HepG2 (cell line): Measurements from ENCODE around the gene BCAR3. TPM values are rescaled to one million over a fixed set of nuclear protein-coding genes. Genes with fewer than 3 reads are reported as not detected.

Experiments used
- ATF2 ChIP-seq: sonication (generic); formaldehyde crosslinking; IDR thresholded peaks from 2 replicates; pipeline ENCODE4 v1.4.0; 2020; ENCODE audit warnings: missing genetic modification reagents
- ATM ChIP-seq: fragments of 450-650 bp; IDR thresholded peaks from 2 replicates; pipeline ENCODE4 v1.7.1; 2017; ENCODE audit warnings: mild to moderate bottlenecking, borderline replicate concordance
- ISL2 ChIP-seq: sonication (generic); formaldehyde crosslinking; IDR thresholded peaks from 2 replicates; pipeline ENCODE4 v1.5.0; 2020; ENCODE audit warnings: missing genetic modification reagents
- RNF2 ChIP-seq: fragments of 450-650 bp; conservative IDR thresholded peaks from 2 replicates; pipeline ENCODE4 v1.6.1; 2016; ENCODE audit warnings: low read depth
- TCF12 ChIP-seq, 2 experiments: fragments of 450-650 bp in 1 of 2; sonication (generic) in 1 of 2; formaldehyde crosslinking in 1 of 2; IDR thresholded peaks; 2 replicates each; pipeline versions ENCODE4 v1.6.1 to v1.8.0; 2017 to 2022; ENCODE audit warnings: antibody characterized with exemption in 1 of 2, mild to moderate bottlenecking in 1 of 2, missing genetic modification reagents in 1 of 2, moderate library complexity in 1 of 2
- TEF ChIP-seq: sonication (generic); formaldehyde crosslinking; IDR thresholded peaks from 2 replicates; pipeline ENCODE4 v1.5.0; 2020; ENCODE audit warnings: missing genetic modification reagents
- TFDP2 ChIP-seq: sonication (generic); formaldehyde crosslinking; IDR thresholded peaks from 2 replicates; pipeline ENCODE4 v1.4.0; 2020; ENCODE audit warnings: missing genetic modification reagents
- ZBTB14 ChIP-seq: sonication (generic); formaldehyde crosslinking; IDR thresholded peaks from 2 replicates; pipeline ENCODE4 v1.4.0; 2020; ENCODE audit warnings: missing genetic modification reagents
- ZBTB20 ChIP-seq: sonication (generic); formaldehyde crosslinking; IDR thresholded peaks from 2 replicates; pipeline ENCODE4 v1.8.1; 2023; ENCODE audit warnings: missing genetic modification reagents, low read depth, mild to moderate bottlenecking, borderline replicate concordance
- ZNF543 ChIP-seq: sonication (generic); formaldehyde crosslinking; IDR thresholded peaks from 2 replicates; pipeline ENCODE4 v1.4.0; 2020; ENCODE audit warnings: mild to moderate bottlenecking, missing genetic modification reagents
- polyA plus RNA-seq, 8 experiments: library from polyadenylated mRNA; depleted of rRNA in 3 of 8; stranded (reverse) in 7 of 8; unstranded in 1 of 8; fragments of >200 nt; fragmentation: Illumina TruSeq in 4 of 8; extraction: Trizol in 4 of 8; gene quantifications; 2 replicates each; pipeline versions ENCODE4 v1.2.1 to v1.2.3, GENCODE V29; 2011 to 2016; ENCODE audit warnings: low read depth in 4 of 8, missing spikeins in 1 of 8, mixed read lengths in 1 of 8; ENCODE audit not compliant: insufficient read depth in 1 of 8
- total RNA-seq, 5 experiments: library from RNA; depleted of rRNA; stranded (reverse); fragments of >200 nt; fragmentation: Illumina TruSeq; extraction: Trizol; gene quantifications; 2 replicates each; pipeline ENCODE4 v1.2.3, GENCODE V29; 2016; ENCODE audit warnings: low read depth in 1 of 5
- TF ChIP-seq, protein P1 (sequence below): sonication (generic); formaldehyde crosslinking; IDR thresholded peaks from 2 replicates; pipeline ENCODE4 v1.8.1; 2023; ENCODE audit warnings: mild to moderate bottlenecking, missing genetic modification reagents
- TF ChIP-seq, protein P2 (sequence below): sonication (generic); formaldehyde crosslinking; IDR thresholded peaks from one replicate; pipeline ENCODE4 v1.5.1; 2020; ENCODE audit warnings: mild to moderate bottlenecking, missing genetic modification reagents; ENCODE audit errors: not compliant biosample characterization

The BCAR3 gene
- total and polyA plus RNA-seq, 2 of the 13 experiments (the other 11 are each of a cell fraction or from before 2014, with no cell fraction given), result 3.6 to 4.8 TPM

DNA sequence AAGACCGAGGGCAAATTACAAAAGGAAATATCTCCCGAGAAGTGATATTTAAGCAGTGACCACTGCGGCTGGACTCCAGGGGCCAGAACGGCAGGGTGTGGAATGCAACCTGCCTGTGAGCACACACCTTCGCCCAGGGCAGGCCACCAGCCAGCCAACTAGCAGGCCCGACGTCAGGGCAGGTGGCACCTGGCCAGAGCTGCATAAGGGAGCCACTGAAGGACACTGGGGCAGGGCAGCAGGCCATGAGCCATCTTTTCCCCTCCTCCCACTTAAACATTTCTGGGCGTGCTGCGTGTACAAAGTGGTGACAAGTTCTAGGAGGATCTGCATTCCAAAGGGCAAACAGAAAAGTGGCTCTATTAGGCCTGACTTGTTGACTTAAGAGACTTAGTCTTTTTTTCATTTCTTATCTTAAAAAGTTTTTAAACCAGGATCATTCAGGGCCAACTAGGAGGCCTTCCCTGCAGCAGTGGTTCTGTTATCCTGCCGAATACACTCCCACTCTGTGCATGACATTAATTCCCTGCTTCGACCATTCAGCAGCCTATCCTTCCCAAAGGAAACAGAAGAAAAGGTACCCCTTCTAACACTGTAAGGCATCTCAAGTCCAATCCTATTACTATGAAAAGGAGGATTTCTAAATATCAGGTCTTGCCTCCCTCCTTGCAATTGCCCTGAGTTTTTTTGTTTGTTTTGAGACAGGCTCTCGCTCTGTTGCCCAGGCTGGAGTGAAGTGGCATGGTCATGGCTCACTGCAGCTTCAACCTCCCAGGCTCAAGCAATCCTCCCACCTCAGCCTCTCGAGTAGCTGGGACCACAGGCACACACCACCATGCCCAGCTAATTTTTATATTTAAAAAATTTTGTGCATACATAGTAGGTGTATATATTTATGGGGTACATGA, 96.3 kb downstream of the BCAR3 start (continued):
- TF ChIP-seq ZNF543 (CRISPR knock-in tag), result no peak
- TF ChIP-seq TFDP2, result peak; percentile 44; the same call in 1 of the 2 replicates
- TF ChIP-seq, protein P1, sequence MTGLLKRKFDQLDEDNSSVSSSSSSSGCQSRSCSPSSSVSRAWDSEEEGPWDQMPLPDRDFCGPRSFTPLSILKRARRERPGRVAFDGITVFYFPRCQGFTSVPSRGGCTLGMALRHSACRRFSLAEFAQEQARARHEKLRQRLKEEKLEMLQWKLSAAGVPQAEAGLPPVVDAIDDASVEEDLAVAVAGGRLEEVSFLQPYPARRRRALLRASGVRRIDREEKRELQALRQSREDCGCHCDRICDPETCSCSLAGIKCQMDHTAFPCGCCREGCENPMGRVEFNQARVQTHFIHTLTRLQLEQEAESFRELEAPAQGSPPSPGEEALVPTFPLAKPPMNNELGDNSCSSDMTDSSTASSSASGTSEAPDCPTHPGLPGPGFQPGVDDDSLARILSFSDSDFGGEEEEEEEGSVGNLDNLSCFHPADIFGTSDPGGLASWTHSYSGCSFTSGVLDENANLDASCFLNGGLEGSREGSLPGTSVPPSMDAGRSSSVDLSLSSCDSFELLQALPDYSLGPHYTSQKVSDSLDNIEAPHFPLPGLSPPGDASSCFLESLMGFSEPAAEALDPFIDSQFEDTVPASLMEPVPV (CRISPR knock-in tag), result no peak
- TF ChIP-seq TCF12 (IDR thresholded peaks at IDR 0.05), result no peak
- TF ChIP-seq TCF12 (CRISPR knock-in tag; IDR thresholded peaks at IDR 0.05), result no peak
- TF ChIP-seq ATF2, result peak; percentile 40; the same call in 1 of the 2 replicates
- TF ChIP-seq TEF, result no peak
- TF ChIP-seq, protein P2, sequence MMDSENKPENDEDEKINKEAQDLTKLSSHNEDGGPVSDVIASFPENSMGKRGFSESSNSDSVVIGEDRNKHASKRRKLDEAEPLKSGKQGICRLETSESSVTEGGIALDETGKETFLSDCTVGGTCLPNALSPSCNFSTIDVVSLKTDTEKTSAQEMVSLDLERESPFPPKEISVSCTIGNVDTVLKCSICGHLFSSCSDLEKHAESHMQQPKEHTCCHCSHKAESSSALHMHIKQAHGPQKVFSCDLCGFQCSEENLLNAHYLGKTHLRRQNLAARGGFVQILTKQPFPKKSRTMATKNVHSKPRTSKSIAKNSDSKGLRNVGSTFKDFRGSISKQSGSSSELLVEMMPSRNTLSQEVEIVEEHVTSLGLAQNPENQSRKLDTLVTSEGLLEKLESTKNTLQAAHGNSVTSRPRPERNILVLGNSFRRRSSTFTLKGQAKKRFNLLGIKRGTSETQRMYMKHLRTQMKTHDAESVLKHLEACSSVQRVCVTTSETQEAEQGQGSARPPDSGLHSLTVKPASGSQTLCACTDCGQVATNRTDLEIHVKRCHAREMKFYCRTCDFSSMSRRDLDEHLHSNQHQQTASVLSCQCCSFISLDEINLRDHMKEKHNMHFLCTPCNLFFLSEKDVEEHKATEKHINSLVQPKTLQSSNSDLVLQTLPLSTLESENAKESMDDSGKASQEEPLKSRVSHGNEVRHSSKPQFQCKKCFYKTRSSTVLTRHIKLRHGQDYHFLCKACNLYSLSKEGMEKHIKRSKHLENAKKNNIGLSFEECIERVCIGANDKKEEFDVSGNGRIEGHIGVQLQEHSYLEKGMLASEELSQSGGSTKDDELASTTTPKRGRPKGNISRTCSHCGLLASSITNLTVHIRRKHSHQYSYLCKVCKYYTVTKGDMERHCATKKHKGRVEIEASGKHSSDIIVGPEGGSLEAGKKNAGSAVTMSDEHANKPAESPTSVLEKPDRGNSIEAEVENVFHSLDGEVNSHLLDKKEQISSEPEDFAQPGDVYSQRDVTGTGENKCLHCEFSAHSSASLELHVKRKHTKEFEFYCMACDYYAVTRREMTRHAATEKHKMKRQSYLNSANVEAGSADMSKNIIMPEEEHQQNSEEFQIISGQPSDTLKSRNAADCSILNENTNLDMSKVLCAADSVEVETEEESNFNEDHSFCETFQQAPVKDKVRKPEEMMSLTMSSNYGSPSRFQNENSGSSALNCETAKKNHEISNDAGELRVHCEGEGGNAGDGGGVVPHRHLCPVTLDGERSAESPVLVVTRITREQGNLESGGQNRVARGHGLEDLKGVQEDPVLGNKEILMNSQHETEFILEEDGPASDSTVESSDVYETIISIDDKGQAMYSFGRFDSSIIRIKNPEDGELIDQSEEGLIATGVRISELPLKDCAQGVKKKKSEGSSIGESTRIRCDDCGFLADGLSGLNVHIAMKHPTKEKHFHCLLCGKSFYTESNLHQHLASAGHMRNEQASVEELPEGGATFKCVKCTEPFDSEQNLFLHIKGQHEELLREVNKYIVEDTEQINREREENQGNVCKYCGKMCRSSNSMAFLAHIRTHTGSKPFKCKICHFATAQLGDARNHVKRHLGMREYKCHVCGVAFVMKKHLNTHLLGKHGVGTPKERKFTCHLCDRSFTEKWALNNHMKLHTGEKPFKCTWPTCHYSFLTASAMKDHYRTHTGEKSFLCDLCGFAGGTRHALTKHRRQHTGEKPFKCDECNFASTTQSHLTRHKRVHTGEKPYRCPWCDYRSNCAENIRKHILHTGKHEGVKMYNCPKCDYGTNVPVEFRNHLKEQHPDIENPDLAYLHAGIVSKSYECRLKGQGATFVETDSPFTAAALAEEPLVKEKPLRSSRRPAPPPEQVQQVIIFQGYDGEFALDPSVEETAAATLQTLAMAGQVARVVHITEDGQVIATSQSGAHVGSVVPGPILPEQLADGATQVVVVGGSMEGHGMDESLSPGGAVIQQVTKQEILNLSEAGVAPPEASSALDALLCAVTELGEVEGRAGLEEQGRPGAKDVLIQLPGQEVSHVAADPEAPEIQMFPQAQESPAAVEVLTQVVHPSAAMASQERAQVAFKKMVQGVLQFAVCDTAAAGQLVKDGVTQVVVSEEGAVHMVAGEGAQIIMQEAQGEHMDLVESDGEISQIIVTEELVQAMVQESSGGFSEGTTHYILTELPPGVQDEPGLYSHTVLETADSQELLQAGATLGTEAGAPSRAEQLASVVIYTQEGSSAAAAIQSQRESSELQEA, result no peak
- TF ChIP-seq ISL2 (CRISPR knock-in tag), result peak; percentile 75
- no peak for TF ChIP-seq ATM
- TF ChIP-seq RNF2, result no peak
- TF ChIP-seq ZBTB20 (CRISPR knock-in tag), result 0 out of 2 replicates have a peak, but pooled peaks have one; percentile 69
- no peak for TF ChIP-seq ZBTB14 (CRISPR knock-in tag)
